HG03103 (cell line): ENCODE measurements around the gene GALNT2.

Experiments
- ATAC-seq: cut with Tn5 transposase; IDR thresholded peaks from one replicate; pipeline ENCODE4 v1.9.1; 2021; ENCODE audit warnings: low read depth; ENCODE audit not compliant: unreplicated experiment

GALNT2 gene

DNA sequence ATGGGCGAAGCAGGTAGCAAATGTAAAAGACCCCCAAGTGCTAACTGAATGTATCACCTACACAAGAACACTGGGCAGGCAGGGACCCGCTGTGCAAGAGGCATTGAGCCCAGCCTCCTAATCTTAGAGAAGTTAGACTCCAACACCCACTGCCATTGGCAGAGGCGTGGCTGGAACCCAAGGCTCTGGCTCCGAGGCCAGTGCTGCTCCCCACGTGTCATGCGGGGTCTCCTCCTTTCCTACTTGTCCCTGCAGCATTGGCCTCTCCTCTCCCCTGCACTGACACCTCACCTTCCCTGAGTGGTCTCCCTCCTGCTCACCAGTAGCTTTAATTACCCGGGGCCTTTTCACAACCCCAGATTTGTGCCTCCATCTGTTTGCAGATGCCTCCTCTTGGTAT lies 107.0 kb downstream of the GALNT2 start:
- no peak for ATAC-seq

DNA sequence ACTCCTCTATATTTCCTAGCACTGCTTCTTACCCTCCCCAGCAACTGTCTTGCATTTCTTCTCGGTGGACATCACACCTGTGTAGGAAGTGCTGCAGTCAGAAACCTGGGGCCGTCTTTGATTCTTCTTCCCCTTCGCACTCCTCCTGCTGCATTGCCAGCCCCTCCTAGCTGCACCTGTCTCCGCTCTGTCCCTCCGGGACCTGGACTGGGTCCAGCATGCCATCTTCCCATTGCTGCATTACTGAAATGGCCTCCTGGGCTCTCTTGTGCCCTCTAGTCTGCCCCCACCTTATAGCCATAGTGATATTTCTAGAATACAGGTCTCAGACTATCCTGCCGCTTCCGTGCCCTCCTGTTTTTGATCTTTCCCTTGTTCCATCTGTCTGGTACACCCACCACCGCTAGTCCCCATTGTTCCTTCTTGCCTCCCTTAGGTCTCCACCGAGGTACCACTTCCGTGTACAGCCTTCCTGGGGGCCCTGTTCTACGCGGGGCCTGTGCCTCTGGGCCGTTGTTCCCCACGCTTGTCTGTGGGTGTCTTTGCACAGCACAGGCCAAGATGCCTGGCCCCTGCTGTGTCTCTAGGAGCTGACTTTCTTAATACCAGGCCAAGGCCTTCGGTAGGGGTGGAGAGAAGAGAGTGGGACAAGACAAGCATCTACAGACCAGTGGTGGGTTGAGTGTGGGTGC lies 107.6 kb downstream of the GALNT2 start:
- ATAC-seq = no peak

DNA sequence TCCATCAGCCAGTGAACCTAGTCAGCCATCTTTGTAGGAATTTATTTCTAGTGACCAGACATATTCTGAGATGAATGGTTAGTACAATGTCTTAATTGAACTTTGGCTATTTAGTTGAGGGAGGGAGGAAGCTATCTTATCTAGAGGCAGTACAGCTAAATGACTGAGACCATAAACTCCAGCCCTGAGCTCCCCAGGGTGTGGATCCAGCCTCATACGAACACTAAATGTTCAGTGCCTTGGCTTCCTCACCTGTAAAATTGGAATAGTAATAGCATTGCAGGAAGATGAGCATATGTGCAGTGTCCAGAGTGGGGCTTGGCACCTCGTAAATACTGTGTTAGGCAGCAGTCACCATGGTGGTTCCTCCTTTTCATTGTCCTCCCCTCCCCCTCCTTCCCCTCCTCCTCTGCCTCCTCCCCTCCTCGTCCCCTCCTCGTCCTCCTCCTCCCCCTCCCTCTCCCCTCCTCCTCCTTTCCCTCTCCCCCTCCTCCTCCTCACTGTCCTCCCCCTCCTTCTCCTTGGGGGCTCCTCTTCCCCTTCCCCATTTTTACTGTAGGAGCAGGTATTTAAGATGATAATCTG lies 108.2 kb downstream of the GALNT2 start:
- no peak for ATAC-seq

DNA sequence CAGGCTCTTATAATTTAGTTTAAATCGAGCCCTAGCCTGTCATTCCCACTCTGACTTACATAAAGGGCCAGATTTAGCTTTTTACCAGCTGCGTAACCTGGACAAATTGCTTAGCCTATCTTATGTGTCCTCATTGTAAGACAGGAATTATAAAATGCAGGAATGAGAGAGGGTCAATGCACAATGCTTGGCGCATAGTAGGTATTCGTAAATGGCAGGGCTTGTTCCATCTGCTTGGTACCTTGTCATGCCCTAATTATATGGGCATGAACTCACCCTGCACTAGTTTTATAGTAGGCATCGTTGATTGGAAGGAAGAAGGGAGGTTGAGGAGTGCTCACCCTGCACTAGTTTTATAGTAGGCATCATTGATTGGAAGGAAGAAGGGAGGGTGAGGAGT lies 108.8 kb downstream of the GALNT2 start:
- no peak for ATAC-seq

DNA sequence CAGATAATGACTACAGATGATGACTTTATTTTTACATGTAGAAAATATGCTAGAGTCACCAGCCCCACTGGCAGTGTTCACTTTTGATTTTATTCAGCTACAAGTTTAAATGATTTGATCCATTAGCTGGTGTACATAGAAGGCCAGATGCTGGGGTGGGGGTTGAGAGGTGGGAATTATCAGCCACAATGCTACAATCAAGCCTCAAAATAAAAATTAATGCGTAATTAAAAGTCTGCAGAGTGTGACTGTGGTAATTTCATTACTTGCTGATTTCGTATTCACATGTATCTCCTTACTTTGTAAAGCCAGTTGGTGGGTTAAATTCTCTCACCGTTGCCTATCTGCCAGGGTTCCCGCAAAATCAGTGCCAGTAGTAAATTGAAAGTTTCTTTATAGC lies 109.3 kb downstream of the GALNT2 start:
- no peak for ATAC-seq

GRCh38 chr1:230176871-230177411 lies 109.9 kb downstream of the GALNT2 start:
- ATAC-seq = no peak

DNA sequence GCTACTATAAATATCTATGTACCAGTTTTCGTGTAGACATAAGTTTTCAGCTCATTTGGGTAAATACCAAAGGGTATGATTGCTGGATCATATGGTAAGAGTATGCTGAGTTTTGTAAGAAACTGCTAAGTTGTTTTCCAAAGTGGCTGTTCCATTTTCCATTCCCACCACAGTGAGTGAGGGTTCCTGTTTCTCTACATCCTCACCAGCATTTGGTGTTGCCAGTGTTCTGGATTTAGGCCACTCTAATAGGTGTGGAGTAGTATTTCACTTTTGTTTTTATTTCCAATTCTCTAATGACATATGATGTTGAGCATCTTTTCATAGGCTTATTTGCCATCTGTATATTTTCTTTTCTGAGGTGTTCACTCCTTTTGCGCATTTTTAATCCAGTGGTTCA lies 112.2 kb downstream of the GALNT2 start:
- ATAC-seq = no peak

DNA sequence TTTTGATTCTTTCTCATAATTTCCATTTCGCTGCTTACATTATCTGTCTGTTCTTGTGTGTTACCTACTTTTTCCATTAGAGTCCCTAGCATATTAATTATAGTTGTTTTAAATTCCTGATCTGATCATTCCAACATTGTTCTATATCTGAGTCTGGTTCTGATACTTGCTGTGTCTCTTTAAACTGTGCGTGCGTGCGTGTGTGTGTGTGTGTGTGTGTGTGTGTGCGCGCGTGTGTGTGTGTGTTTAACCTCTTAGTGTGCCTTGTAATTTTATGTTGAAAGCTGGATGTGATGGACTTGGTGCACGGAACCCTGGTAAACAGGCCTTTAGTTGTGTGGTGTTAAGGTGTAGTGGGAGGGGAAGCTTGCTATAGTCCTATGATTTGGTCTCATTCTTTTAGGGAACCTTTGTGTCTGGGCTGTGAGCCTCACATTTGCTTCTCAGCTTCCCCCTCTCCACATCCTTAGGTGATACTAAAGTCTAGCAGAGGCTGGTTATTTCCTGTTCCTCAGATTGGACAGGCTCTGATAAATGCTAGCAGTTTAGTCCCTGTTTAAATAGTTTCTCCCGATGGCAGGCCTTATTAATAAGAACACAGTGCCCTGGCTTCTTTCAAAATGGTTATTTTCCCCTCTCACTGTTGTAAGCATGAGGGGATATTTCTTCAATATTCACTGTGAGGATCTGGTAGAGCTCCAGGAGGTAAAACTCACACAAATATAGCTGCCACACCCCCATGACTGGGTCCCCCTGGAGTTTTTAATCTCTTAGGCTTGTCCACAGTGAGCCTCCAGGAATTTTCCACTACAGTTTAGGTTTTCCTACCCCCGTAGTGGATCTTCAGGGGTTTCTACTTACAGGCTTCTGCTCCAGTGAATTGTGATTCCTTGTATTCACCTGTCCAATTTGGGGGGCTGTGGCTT lies 118.3 kb downstream of the GALNT2 start:
- ATAC-seq = no peak

DNA sequence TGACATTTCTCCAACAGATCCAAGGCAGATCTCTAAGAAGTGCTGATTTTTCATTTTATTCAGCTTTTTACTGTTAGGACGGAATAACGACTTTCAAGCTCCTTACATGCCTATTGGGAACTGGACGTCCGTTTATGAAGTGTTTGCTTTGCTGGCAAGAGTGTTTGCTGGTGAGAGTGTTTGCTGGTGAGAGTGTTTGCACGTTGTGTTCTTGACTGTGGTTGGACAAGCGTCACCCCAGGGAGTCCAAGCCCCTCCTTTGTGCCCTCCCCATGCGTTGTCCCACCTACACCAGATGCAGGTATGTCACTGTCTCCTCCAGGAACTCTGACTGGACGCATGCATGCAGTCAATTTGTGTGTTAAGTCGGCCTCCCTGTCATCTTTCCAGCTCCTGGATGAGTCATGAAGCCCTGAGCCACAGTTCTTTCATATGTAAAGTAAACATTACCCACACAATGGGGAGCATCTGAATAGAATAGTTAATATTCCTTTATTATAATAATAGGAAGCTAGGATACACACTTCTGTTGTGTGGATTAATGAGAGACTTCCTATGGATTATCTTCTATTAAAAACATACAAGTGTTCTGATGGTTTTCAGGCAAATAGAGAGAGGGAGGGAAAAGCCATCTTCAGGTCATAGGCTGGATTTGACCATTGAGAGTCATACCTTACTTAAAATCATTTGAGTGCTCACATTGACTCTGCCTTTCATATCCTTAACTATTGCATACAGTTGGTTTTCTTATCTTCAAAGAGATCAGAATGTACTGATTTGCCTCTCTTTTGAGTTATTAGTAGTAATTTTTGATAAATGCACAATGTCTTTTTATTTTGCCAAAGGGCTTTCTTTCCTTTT lies 119.2 kb downstream of the GALNT2 start:
- no peak for ATAC-seq

- ATAC-seq = no peak
These were observed 119.8 kb downstream of the GALNT2 start for GRCh38 chr1:230186874-230187273.

GRCh38 chr1:230187290-230187689 lies 120.3 kb downstream of the GALNT2 start:
- ATAC-seq = no peak

- no peak for ATAC-seq
These were observed 121.8 kb downstream of the GALNT2 start for GRCh38 chr1:230188826-230189225.

DNA sequence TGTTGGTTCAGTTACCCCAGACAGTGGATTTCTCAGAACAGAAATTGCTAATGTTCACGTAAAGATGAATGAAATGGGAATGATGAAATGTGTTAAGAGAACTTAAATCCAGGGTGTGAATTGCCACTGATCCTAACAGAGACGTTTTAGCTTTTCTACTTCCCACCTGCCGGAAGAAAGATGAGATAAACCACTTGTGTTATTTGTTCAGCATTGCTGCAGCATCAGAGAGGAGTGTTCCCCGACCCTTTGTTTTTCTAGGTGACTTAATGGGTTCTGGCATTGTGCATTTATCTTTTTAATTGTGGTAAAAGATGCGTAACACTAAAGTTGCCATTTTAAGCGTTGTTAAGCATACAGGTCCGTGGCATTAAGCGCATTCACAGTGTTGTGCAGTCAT lies 122.3 kb downstream of the GALNT2 start:
- ATAC-seq = no peak

DNA sequence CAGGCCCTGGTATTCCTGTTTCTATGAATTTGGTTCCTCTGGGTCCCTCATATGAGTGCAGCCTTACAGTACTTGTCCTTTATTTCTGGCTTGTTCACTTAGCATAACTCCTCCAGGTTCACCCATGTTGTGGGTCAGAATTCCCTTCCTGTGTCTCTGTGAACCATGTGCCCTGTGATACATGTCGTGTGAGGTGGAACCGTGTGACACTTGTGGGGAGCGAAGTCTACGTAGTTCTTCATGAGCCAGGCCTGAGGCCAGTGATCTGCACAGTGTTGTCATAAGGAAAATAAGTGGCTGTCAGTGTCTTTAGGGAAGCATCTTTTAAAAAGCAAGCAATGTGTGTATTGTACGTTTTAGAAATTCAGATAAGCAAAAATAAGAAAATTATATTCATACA lies 122.8 kb downstream of the GALNT2 start:
- no peak for ATAC-seq

GRCh38 chr1:230191079-230191804 lies 124.2 kb downstream of the GALNT2 start:
- ATAC-seq = no peak

- no peak for ATAC-seq
These were observed 124.8 kb downstream of the GALNT2 start for GRCh38 chr1:230191855-230192254.

GRCh38 chr1:230194525-230194924 lies 127.5 kb downstream of the GALNT2 start:
- ATAC-seq = no peak

- ATAC-seq = no peak
These were observed 128.2 kb downstream of the GALNT2 start for GRCh38 chr1:230195199-230195598.

DNA sequence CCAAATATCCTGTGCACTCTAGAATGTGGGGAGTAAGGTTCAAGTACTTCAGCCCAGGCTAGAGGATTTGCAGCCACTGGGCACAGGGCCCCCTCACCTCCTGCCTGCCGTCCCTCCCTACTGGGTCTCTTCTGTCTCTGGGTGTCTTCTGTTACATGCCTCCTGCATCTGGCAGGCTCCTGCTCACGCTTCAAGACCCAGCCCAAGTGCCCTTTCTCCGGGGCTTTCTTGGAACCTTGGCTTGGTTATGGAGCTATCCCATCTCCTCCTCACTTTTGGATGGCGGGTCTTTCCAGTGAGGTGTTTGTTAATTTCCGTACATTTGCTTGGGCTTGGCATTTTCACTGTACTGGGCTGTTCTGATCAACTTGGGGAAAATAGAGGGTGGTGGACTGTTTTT lies 129.0 kb downstream of the GALNT2 start:
- no peak for ATAC-seq
